Activated CD4-positive, alpha-beta memory T cell treated with anti-CD3 and anti-CD28 coated beads for 36 hours (primary cell): ENCODE results near the gene MATCAP1. TPM values are rescaled to one million over a fixed set of nuclear protein-coding genes. Genes with fewer than 3 reads are reported as not detected.

Experiments used
- CTCF ChIA-PET: fragments of 350-600 bp; sonication (Branson Sonifier 250); formaldehyde crosslinking; loops from one replicate; lab custom pipeline; 2021; ENCODE audit warnings: antibody characterized with exemption, inconsistent platforms; lab: Charles Lee
- POLR2A ChIA-PET: fragments of 350-600 bp; sonication (Branson Sonifier 250); formaldehyde crosslinking; loops from one replicate; lab custom pipeline; 2021; ENCODE audit warnings: antibody characterized with exemption; lab: Charles Lee
- DNase-seq: peaks from one replicate; pipeline ENCODE4 v3.0.0-alpha.2; 2020
- H3K27ac Mint-ChIP-seq: one replicate; pipeline ENCODE4 v1.8.0; 2021; ENCODE audit warnings: mixed read lengths
- H3K27me3 Mint-ChIP-seq: one replicate; pipeline ENCODE4 v1.8.0; 2021; ENCODE audit warnings: mixed read lengths
- H3K36me3 Mint-ChIP-seq: one replicate; pipeline ENCODE4 v1.8.0; 2021; ENCODE audit warnings: mixed read lengths
- H3K4me1 Mint-ChIP-seq: one replicate; pipeline ENCODE4 v1.8.0; 2021; ENCODE audit warnings: low read depth, mixed read lengths
- H3K4me3 Mint-ChIP-seq: one replicate; pipeline ENCODE4 v1.8.0; 2021; ENCODE audit warnings: mild to moderate bottlenecking, mixed read lengths
- H3K9me3 Mint-ChIP-seq: one replicate; pipeline ENCODE4 v1.8.0; 2021; ENCODE audit warnings: mixed read lengths
- intact Hi-C: fragments of 100-400 bp; cut with micrococcal nuclease; formaldehyde crosslinking; loops from one replicate; pipeline ENCODE4 v1.15.1; 2023
- total RNA-seq, 2 experiments: library from RNA; stranded (reverse); gene quantifications; one replicate each; pipeline ENCODE4 v1.2.3, GENCODE V29; 2021

MATCAP1 gene
- total RNA-seq, 2 experiments from 2014 or later: 37.3 to 38.3 TPM

GRCh38 chr16:67177743-67178699, 5.7 kb downstream of the MATCAP1 start:
- intact Hi-C loops: loop anchor here (10.0 kb wide), 1 partner anchor 907 kb away; the partner anchor contains the start of gene NFATC3
- ChIA-PET POLR2A (interaction anchor here (0.9 to 1.0 kb wide), 2 partner anchors 13 to 15 kb away, joined by 3 read pairs; partner anchors contain the start of gene HSF4), CTCF (interaction anchor here (0.5 to 5.1 kb wide), 9 partner anchors 7 to 344 kb away, joined by 3 to 39 read pairs (median 4); no protein-coding TSS in a partner anchor)
- Mint-ChIP-seq H3K36me3 (no peaks in the 10 kb centered on the region), H3K9me3 (no peaks in the 10 kb centered on the region), H3K4me3 (peak overlapping the region; percentile 46), H3K27ac (peak overlapping the region; percentile 8), H3K4me1 (peaks cover 25% of the 10 kb centered on the region), H3K27me3 (peaks cover 9% of the 10 kb centered on the region)
- DNase-seq: peak; percentile 73

GRCh38 chr16:67176662-67177061, 7.1 kb downstream of the MATCAP1 start:
- intact Hi-C loops: loop anchor here (10.0 kb wide), 1 partner anchor 908 kb away; the partner anchor contains the start of gene NFATC3
- Mint-ChIP-seq H3K4me3 (no peak overlapping the region), H3K9me3 (no peaks in the 10 kb centered on the region), H3K36me3 (no peaks in the 10 kb centered on the region), H3K27ac (no peak overlapping the region), H3K4me1 (peaks cover 26% of the 10 kb centered on the region), H3K27me3 (peaks cover 14% of the 10 kb centered on the region)
- CTCF ChIA-PET: interaction anchor here (0.7 to 5.1 kb wide), 8 partner anchors 9 to 215 kb away, joined by 4 to 39 read pairs (median 6); partner anchors contain the start of gene CES3
- no peak for DNase-seq
- POLR2A ChIA-PET: interaction anchor here (0.9 to 1.0 kb wide), 2 partner anchors 12 to 13 kb away, joined by 3 read pairs; partner anchors contain the start of gene HSF4

GRCh38 chr16:67174706-67175231, 9.0 kb downstream of the MATCAP1 start:
- Mint-ChIP-seq H3K27ac (no peak overlapping the region), H3K4me1 (peaks cover 38% of the 10 kb centered on the region), H3K9me3 (no peaks in the 10 kb centered on the region), H3K4me3 (no peak overlapping the region), H3K36me3 (no peaks in the 10 kb centered on the region), H3K27me3 (peaks cover 25% of the 10 kb centered on the region)
- ChIA-PET CTCF (interaction anchor here (0.8 to 5.1 kb wide), 11 partner anchors 10 to 222 kb away, joined by 3 to 39 read pairs (median 7); partner anchors contain the start of genes CES3 and HSF4), POLR2A (interaction anchor here (0.6 to 1.5 kb wide), 8 partner anchors 10 to 70 kb away, joined by 3 to 4 read pairs (median 4); partner anchors contain the start of gene HSF4)
- intact Hi-C loops: loop anchor here (1.0 to 10.0 kb wide), 2 partner anchors 9 to 910 kb away; partner anchors contain the start of genes MATCAP1 and NFATC3
- DNase-seq: no peak

- H3K4me3 Mint-ChIP-seq: peak overlapping the region; percentile 64
- POLR2A ChIA-PET: interaction anchor here (0.8 to 1.3 kb wide), 5 partner anchors 8 to 70 kb away, joined by 3 to 4 read pairs (median 4); partner anchors contain the start of gene HSF4
- intact Hi-C loops: loop anchor here (1.0 to 10.0 kb wide), 2 partner anchors 9 to 911 kb away; partner anchors contain the start of genes MATCAP1 and NFATC3
- peaks cover 25% of the 10 kb centered on the region for H3K27me3 Mint-ChIP-seq
- peak; percentile 79 for DNase-seq
- no peaks in the 10 kb centered on the region for H3K9me3 Mint-ChIP-seq
- no peak overlapping the region for H3K27ac Mint-ChIP-seq
- no peaks in the 10 kb centered on the region for H3K36me3 Mint-ChIP-seq
- peaks cover 42% of the 10 kb centered on the region for H3K4me1 Mint-ChIP-seq
- CTCF ChIA-PET: interaction anchor here (0.9 to 5.1 kb wide), 9 partner anchors 10 to 157 kb away, joined by 3 to 39 read pairs (median 8); partner anchors contain the start of genes FBXL8, HSF4 and TRADD
Observed at GRCh38 chr16:67173808-67174705, 9.7 kb downstream of the MATCAP1 start.

DNA sequence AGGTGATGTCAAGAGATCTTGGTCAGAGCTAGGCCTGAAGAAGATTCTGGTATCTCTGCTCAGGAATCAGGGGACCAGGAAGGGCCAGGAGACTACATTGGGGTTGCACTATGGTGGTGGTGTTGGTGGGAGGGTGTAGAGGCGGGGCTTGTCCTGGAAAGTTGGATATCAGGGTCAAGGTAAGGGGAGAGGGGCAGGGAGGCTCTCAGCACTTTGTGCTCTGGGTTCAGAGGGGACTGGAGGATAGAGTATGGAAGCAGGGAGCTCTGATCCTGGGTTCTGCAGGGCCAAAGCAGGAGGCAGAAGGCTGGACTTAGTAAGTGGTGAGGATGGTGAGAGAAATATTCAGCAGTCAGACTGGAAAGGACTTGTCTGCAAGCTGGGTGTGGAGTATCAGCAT, 10.4 kb downstream of the MATCAP1 start:
- no peak overlapping the region for H3K27ac Mint-ChIP-seq

GRCh38 chr16:67170949-67171649, 12.7 kb downstream of the MATCAP1 start:
- peaks cover 44% of the 10 kb centered on the region for H3K27me3 Mint-ChIP-seq

More for the DNA sequence above, 10.4 kb downstream of the MATCAP1 start:
- Mint-ChIP-seq H3K36me3 (no peaks in the 10 kb centered on the region), H3K9me3 (no peaks in the 10 kb centered on the region), H3K4me3 (peak overlapping the region; percentile 64), H3K4me1 (peaks cover 38% of the 10 kb centered on the region), H3K27me3 (peaks cover 31% of the 10 kb centered on the region)
- ChIA-PET POLR2A (interaction anchor here (1.1 kb wide), 1 partner anchor 9 kb away, joined by 4 read pairs; no protein-coding TSS in a partner anchor), CTCF (interaction anchor here (2.0 to 5.1 kb wide), 5 partner anchors 9 to 155 kb away, joined by 8 to 39 read pairs (median 16); partner anchors contain the start of genes FBXL8, HSF4 and TRADD)
- DNase-seq: no peak
- intact Hi-C loops: loop anchor here (10.0 kb wide), 1 partner anchor 911 kb away; the partner anchor contains the start of gene NFATC3

GRCh38 chr16:67170168-67170948, 13.4 kb downstream of the MATCAP1 start, which contains the start of gene NOL3:
Gene NOL3, plus strand, starts transcription at chr16:67170538.
- peak; percentile 80 for DNase-seq
- ChIA-PET POLR2A (interaction anchor here (3.0 kb wide), 1 partner anchor 11 kb away, joined by 23 read pairs; the partner anchor contains the start of genes FBXL8 and TRADD), CTCF (interaction anchor here (0.5 to 3.7 kb wide), 9 partner anchors 11 to 392 kb away, joined by 3 to 35 read pairs (median 5); partner anchors contain the start of genes B3GNT9, CTCF, FBXL8 and TRADD)
- H3K27me3 Mint-ChIP-seq: peaks cover 46% of the 10 kb centered on the region
- H3K4me3 Mint-ChIP-seq: peak within 1 kb of the TSS; percentile 76
- no peaks in the 10 kb centered on the region for H3K36me3 Mint-ChIP-seq
- H3K9me3 Mint-ChIP-seq: no peaks in the 10 kb centered on the region
- peaks cover 36% of the 10 kb centered on the region for H3K4me1 Mint-ChIP-seq
- H3K27ac Mint-ChIP-seq: peak within 1 kb of the TSS; percentile 11
- intact Hi-C loops: loop anchor here (1.0 to 10.0 kb wide), 3 partner anchors 11 to 914 kb away; partner anchors contain the start of genes FBXL8, NFATC3 and TRADD

More at GRCh38 chr16:67170949-67171649, 12.7 kb downstream of the MATCAP1 start:
- intact Hi-C loops: loop anchor here (1.0 to 10.0 kb wide), 3 partner anchors 12 to 914 kb away; partner anchors contain the start of genes FBXL8, NFATC3 and TRADD
- Mint-ChIP-seq H3K36me3 (no peaks in the 10 kb centered on the region), H3K27ac (no peak overlapping the region), H3K9me3 (no peaks in the 10 kb centered on the region), H3K4me3 (peak overlapping the region; percentile 67), H3K4me1 (peaks cover 34% of the 10 kb centered on the region)
- no peak for DNase-seq
- POLR2A ChIA-PET: no interaction called here
- CTCF ChIA-PET: interaction anchor here (1.3 to 3.7 kb wide), 5 partner anchors 12 to 217 kb away, joined by 5 to 35 read pairs (median 14); partner anchors contain the start of genes B3GNT9, FBXL8 and TRADD

DNA sequence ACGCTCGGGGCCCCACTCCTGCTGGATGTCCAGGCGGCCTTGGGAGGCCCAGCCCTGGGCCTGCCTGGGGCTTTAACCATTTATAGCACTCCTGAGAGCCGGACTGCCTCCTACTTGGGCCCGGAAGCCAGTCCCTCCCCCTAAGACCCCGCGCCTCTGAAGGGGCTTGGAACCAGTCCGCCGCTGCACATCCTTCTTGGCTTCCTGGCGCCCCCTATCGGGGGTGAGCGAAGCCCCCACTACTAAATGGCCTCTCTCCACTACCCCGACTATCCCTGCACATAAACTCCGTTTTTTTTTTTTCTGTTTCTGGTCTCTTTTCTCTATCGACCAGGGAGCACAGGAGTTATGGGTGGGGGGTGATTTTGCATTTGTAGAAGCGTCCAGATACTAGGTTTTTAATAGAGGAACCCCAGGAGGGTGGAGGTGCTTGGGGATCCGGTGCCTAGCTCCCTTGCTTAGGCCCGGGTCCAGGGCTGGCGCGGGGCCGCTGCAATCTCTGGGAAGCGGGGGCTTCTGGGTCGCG, 14.1 kb downstream of the MATCAP1 start:
- ChIA-PET CTCF (interaction anchor here (0.5 to 3.7 kb wide), 9 partner anchors 10 to 393 kb away, joined by 3 to 35 read pairs (median 5); partner anchors contain the start of genes B3GNT9, CTCF, FBXL8 and TRADD), POLR2A (interaction anchor here (3.0 kb wide), 1 partner anchor 10 kb away, joined by 23 read pairs; the partner anchor contains the start of genes FBXL8 and TRADD)
- H3K27ac Mint-ChIP-seq: peak overlapping the region; percentile 11
- no peaks in the 10 kb centered on the region for H3K9me3 Mint-ChIP-seq
- peaks cover 38% of the 10 kb centered on the region for H3K4me1 Mint-ChIP-seq
- intact Hi-C loops: loop anchor here (1.0 to 10.0 kb wide), 3 partner anchors 10 to 915 kb away; partner anchors contain the start of genes FBXL8, NFATC3 and TRADD
- H3K36me3 Mint-ChIP-seq: no peaks in the 10 kb centered on the region
- DNase-seq: peak; percentile 53
- H3K4me3 Mint-ChIP-seq: peak overlapping the region; percentile 76
- H3K27me3 Mint-ChIP-seq: peaks cover 50% of the 10 kb centered on the region
